Tongue (tissue), 2 donors: Measurements from ENCODE around the gene OTOS. TPM values are rescaled to one million over a fixed set of nuclear protein-coding genes. Genes with fewer than 3 reads are reported as not detected.

ENCODE experiments used
- DNase-seq: peaks from one replicate; pipeline ENCODE4 v3.0.0-alpha.2; 2015
- total RNA-seq: library from RNA; depleted of rRNA; stranded (reverse); fragments of >200 nt; gene quantifications from one replicate; pipeline ENCODE4 v1.2.3, GENCODE V29; 2014

OTOS gene
- total RNA-seq, 1 donor from 2014 or later = not detected

DNA sequence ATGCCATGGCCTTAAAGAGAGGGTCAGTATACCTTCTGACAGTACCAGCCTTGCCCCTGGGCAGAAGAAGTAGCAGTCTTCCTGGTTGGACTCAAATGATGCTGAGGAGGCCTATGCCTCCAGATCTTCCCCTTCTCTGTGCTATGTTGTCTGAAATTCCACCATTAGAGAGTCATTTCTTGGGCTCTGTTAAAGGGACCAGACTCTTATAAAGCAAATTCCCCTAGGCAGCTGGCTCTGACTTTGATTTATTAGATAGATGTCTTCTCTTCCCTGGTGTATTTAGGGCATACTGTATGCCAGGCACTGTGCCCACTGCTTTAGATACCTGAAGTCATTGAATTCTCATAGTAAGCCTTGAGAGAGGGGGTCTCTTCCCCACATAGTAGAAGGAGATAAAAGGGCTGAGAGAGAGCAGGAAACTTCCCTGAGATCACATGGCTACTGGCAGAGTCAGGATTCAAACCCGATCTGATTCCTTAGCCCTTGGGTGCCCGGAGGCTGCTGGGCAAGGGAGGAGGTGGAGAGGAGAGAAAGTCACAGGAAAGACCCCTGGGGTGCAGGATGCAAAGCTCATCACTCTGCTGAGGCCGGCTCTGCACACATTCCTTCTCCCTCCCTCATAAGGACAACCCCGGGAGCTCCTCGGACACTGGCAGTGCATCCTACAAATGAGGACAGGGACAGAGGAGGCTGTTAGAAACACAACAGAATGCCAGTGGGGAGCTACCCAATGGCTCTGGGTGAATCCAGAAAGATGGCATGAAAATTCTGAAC is 27.4 kb downstream of the OTOS start:
- no peak for DNase-seq

DNA sequence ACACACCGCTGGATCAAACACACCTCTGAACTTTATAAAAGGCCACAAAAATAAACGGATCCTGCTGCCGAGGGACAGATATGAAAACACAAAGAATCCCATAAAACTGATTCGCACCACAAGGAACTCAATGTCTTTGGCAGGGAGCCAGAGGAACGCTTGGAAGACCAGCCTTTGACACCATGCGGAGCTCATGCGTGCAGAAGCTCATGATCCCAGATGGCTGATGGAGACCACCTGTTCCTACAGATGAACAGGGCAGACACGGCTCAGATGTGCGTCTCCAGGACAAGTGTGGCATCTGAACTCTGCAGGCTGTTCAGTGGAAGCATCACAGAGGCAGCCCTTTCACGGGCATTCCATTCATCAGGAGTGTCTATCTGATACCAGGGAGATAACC is 29.2 kb downstream of the OTOS start:
- DNase-seq = peak; percentile 72

DNA sequence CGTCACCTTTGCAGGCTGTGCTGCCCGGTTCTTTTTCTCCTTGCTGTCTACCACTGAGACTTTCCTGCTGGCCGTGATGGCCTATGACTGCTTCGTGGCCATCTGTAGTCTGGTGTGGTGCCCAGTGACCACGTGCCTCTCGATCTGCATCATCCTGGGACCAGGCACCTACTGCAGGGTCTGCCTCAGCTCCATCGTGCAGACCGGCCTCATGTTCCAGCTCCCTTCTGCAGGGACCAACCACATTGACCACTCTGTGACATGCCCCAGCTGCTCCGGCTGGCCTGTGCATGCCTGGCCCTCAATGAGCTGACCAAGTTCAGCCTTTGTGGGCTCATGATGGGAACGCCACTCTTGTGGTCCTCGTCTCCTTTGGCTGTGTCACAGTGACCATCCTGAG is 31.1 kb downstream of the OTOS start:
- no peak for DNase-seq

DNA sequence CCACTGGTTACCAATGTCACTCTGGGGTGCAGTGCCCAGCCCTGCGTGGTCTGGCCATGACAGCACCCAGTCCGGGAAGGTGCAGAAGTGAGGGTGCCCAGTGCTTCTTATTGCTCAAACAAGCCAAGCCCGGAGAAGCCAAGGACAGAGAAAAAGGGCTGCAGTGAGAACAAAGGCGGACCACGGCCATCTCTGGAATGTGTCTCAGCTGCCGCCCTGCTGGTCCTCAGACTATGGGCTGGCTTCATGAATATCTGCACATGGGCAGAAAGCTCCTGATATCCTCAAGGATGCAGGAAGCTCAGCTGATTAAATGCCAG is 33.0 kb downstream of the OTOS start:
- no peak for DNase-seq

DNA sequence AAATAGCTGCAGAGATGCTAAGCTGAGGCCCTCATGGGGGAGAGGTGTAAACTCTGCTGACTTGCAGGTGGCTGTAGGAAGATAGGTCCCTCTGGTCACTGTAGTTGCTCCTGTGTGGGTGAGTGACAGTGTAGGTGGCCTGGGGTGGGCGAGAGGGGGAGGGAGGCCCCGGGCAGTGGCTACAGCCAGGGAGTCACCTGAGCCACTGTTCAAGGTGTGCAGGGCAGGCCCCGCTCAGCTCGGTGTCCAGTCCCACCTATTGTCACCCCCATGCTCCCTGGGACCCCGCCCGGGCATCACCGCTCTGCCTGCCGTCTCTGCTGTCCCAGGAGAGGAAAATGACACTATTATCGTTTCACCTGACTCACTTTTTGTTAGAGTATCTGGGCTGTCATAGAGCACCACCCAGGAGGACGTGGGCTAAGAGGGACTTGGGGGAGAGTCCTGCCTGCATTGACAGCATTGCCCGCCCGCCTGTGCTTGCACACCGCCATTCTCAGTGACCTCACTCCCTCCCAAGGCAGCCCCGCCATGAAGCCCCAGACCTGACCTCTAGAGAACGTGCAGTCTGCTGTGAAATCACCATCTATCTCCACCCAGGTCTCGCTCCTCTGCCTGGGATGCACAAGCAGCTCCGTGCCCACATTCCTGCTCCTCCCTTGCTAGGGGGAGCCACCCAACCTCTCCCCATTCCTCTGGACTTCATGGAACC is 33.5 kb downstream of the OTOS start:
- no peak for DNase-seq

DNA sequence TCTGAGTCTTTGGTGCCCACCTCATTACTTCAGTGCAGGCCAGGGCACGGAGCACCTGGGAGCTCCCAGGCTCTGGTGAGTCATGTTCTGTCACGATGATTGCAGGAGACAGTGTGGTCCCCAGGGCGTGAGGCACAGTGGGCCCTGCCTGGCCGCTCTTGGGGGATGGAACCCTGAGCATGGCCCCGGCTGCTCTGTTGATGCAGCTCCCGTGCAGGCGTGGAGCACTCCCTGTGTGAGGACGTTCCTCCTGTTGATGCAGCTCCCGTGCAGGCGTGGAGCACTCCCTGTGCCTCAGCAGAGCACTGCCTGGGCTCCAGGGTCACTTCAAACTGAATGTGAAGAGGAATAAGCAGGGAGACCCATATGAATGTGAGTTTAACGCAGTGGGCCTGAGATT is 34.5 kb downstream of the OTOS start:
- DNase-seq = no peak

DNA sequence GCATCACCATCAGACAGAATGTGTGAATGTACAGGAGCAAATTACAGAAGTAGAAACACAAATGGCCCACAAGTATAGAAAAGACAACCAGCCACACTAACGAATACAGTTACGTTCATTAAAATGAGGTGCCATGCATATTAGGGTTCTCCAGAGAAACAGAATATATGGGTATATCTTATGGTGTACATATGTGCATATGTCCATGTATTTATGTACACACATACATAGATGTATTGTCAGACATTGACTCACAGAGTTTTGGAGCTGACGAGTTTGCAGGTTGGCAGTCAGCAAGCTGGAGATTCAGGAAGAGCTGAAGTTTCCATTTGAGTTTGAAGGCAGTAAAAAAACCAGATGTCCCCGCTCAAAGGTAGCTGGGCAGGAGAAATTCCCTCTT is 37.3 kb downstream of the OTOS start:
- DNase-seq = no peak

DNA sequence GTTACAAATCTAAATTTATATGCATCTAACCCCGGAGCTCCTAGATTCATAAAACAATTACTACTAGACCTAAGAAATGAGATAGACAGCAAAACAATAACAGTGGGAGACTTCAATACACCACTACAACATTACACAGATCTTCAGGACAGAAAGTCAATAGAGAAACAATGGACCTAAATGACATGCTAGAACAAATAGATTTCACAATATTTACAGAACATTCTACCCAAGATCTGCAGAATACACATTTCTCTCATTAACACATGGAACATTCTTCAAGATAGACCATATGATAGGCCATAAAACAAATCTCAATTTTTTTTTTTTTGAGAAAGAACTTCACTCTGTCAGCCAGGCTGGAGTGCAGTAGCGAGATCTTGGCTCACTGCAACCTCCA is 42.1 kb downstream of the OTOS start:
- no peak for DNase-seq

DNA sequence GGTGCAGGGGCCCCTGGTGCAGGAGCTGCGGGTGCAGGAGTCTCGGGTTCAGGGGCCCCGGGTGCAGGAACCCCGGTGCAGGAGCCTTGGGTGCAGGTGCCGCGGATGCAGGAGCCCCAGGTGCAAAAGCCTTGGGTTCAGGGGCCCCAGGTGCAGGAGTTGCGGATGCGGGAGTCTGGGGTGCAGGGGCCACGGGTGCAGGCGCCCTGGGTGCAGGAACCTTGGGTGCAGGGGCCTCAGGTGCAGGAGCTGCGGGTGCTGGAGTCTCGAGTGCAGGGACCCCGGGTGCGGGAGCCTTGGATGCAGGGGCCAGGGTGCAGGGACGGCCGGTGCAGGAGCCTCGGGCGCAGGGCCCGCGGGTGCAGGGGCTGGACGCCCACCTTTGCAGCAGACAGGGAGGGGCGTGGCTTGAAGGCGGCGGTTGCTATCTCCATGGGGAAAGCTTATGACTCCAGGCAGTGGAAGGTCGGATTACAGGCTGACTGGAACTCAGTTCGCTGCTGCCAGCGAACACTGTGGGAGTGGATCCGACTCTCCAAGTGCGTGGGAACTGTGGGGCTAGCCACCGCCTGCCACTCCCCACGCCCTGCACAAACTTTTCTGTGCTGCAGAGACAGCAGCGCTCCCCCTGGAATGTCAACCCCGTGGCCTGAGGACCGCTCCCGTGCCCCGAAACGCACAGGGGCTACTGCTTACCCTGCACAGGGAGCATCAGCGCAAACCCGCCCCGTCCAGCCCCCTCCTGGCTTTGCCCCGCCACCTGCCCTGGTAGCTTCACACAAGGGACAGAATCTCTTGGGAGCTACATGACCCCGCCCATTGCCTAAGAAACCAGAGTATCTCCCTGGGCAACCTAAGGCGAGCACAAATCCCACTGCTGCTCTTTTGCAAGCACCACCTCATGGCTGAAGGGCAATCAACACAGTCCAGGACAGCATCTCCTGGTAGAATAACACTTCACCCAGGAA is 44.6 kb downstream of the OTOS start:
- no peak for DNase-seq

DNA sequence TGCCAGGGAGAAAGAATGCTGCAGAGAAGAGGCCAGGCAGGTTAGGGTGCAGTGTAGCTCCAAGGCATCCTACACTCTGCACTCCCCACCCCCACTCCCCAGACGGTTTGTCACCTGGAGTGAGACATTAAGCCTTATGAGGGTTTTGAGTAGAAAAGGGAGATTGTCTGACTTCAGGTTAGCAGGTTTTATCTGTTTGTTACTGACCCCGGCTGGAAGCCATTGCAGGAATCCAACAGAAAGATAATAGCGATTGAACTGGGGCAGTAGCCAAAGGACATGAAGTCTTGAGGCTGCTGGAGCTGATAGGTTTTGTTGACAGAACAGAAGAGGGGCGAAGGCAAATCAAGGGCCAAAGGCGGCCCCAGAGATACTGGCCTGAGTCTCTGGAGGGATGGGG is 51.2 kb downstream of the OTOS start:
- no peak for DNase-seq

Other genes with a start within 250 kb of the OTOS start
- 199 TPM for gene NDUFA10, start 115.3 kb downstream of the OTOS start, total RNA-seq
- gene OR6B2, start 110.2 kb downstream of the OTOS start, total RNA-seq = not detected
- gene OR6B3, start 87.1 kb downstream of the OTOS start, total RNA-seq = not detected
- 58.4 TPM for gene COPS9, start 4.4 kb downstream of the OTOS start, total RNA-seq